Vagina (tissue), 2 donors: Measurements from ENCODE around the gene RAB8B. TPM values are rescaled to one million over a fixed set of nuclear protein-coding genes. Genes with fewer than 3 reads are reported as not detected.

Experiments used
- DNase-seq, 2 donors: peaks; one replicate each; pipeline ENCODE4 v3.0.0-alpha.2; 2017; ENCODE audit errors: extremely low spot score in 2 of 2
- H3K27ac ChIP-seq: fragments of 200-600 bp; sonication (generic); one replicate; pipeline ENCODE4 v1.5.1; 2019
- H3K27me3 ChIP-seq: fragments of 200-600 bp; sonication (generic); one replicate; pipeline ENCODE4 v1.5.1; 2019
- H3K36me3 ChIP-seq, 2 donors: fragments of 200-600 bp; sonication (generic); one replicate each; pipeline ENCODE4 v1.5.1; 2017 to 2019
- H3K4me1 ChIP-seq: fragments of 200-600 bp; sonication (generic); one replicate; pipeline ENCODE4 v1.5.1; 2019
- H3K4me3 ChIP-seq, 2 donors: fragments of 200-600 bp; sonication (generic); 1 replicate in 1 of 2; 2 replicates in 1 of 2; pipeline ENCODE4 v1.5.1; 2016 to 2019
- H3K9me3 ChIP-seq: fragments of 200-600 bp; sonication (generic); one replicate; pipeline ENCODE4 v1.5.1; 2019
- CTCF ChIP-seq, 3 experiments: fragments of 450-650 bp in 2 of 3; fragments of 200-600 bp in 1 of 3; sonication (generic) in 1 of 3; IDR thresholded peaks; one replicate each; pipeline ENCODE4 v1.5.1; 2017 to 2019; ENCODE audit warnings: antibody characterized with exemption in 3 of 3, mild to moderate bottlenecking in 2 of 3, moderate library complexity in 2 of 3
- POLR2A ChIP-seq, 2 donors: fragments of 450-650 bp; IDR thresholded peaks; one replicate each; pipeline ENCODE4 v1.6.1; 2017; ENCODE audit warnings: antibody characterized with exemption in 2 of 2, mild to moderate bottlenecking in 2 of 2, moderate library complexity in 2 of 2
- POLR2AphosphoS5 ChIP-seq, 2 donors: sonication (generic); formaldehyde crosslinking; IDR thresholded peaks; one replicate each; pipeline ENCODE4 v1.9.0; 2017; ENCODE audit warnings: antibody characterized with exemption in 2 of 2, mild to moderate bottlenecking in 2 of 2, low read depth in 1 of 2; ENCODE audit not compliant: insufficient read depth in 1 of 2
- intact Hi-C: fragments of 100-400 bp; cut with DNase I; formaldehyde crosslinking; loops from one replicate; pipeline ENCODE4 v1.15.1; 2023
- total RNA-seq: library from RNA; depleted of rRNA; stranded (reverse); fragments of >200 nt; gene quantifications from one replicate; pipeline ENCODE4 v1.2.3, GENCODE V29; 2016

The RAB8B gene
- total RNA-seq, 1 donor from 2014 or later, result 29.5 TPM

GRCh38 chr15:63305260-63305659, 115.9 kb downstream of the RAB8B start:
- no peaks in the 10 kb centered on the region for H3K27me3 ChIP-seq
- no peak for DNase-seq
- H3K9me3 ChIP-seq, result no peaks in the 10 kb centered on the region
- peaks cover 0 to 12% of the 10 kb centered on the region in 2 donors for H3K36me3 ChIP-seq
- H3K27ac ChIP-seq, result no peak overlapping the region
- H3K4me1 ChIP-seq, result no peaks in the 10 kb centered on the region
- no peak overlapping the region for H3K4me3 ChIP-seq
- TF ChIP-seq POLR2AphosphoS5 (IDR thresholded peaks at IDR 0.05; ENCODE audit: insufficient read depth in 1 of 2, low read depth in 1 of 2) (no peak), CTCF (IDR thresholded peaks at IDR 0.05) (no peak), POLR2A (IDR thresholded peaks at IDR 0.05) (no peak)
- intact Hi-C loops, result no loop called here

DNA sequence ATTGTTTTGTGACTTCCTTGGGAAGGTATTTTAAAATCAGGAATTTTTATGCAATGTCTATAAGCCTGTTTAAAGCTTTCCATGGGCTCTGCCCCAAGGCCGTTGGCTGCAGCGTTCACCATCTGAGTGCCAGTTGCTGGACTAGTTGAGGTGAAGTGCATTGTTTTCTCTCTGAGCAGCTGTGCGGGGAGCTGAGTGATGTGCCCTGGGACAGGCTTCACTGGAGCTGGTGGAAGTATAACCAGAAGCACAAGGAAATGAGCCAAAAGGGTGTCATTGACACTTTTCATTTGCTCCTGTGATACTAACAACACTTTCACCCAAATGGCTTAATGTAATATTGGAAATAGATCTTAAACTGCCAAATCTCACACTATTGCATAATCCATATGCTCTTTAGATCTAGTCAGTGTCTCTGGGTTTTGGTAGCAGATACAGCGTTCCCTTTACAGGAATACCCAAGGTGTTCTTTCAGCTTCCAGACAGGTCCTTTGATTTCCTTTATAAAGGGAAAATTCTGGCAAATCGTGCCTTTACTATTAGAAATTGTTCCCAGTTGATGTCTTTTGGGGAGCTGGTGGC, 117.2 kb downstream of the RAB8B start:
- intact Hi-C loops, result no loop called here
- no peaks in the 10 kb centered on the region for H3K9me3 ChIP-seq
- H3K36me3 ChIP-seq, result peaks cover 0 to 12% of the 10 kb centered on the region in 2 donors
- no peaks in the 10 kb centered on the region for H3K27me3 ChIP-seq
- no peak overlapping the region for H3K27ac ChIP-seq
- no peak for TF ChIP-seq CTCF (IDR thresholded peaks at IDR 0.05)
- TF ChIP-seq POLR2AphosphoS5 (IDR thresholded peaks at IDR 0.05; ENCODE audit: insufficient read depth in 1 of 2, low read depth in 1 of 2), result no peak
- no peak for TF ChIP-seq POLR2A (IDR thresholded peaks at IDR 0.05)
- H3K4me1 ChIP-seq, result no peaks in the 10 kb centered on the region
- DNase-seq, result no peak
- no peak overlapping the region for H3K4me3 ChIP-seq

DNA sequence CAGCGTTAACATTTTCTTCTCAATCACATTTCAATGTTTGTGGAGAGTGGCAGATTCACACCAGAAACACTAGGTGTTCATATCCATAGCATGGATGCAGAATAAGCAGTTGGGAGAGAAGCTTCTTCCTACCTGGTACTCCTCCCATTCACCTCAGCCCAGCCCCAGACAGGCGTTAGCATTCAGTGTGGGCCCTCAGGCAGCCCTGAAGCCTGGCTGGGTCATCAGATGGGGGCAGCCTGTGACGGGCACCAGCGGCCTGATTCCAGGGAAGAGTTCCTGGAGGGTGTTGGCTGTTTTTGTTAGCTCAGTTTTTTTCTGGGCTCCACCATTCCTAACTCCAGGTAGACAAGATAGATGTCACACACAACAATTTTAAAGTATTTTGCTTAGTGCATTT, 119.1 kb downstream of the RAB8B start:
- TF ChIP-seq POLR2AphosphoS5 (IDR thresholded peaks at IDR 0.05; ENCODE audit: insufficient read depth in 1 of 2, low read depth in 1 of 2) (no peak), POLR2A (IDR thresholded peaks at IDR 0.05) (no peak), CTCF (IDR thresholded peaks at IDR 0.05) (no peak)
- intact Hi-C loops, result no loop called here
- H3K27ac ChIP-seq, result no peak overlapping the region

DNA sequence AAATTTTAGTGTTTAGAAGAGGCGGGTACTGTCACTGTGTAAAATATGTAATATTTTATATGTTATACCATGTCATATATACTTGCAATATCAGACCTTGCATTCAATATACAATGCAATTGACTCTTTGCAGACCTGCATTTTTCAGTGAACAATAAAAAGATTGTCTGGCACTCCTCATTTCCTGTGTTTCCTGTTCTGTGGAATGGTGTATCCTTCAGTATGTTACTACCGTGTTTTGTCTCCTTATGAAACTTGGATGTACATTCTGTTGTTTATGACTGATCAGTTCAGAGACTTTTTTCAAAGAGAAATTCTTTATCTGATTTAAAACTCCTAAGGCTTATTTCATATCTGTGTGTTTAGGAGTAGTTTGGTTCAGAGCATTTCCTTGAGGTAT, 119.5 kb downstream of the RAB8B start:
- Histone ChIP-seq H3K4me3 (no peak overlapping the region), H3K9me3 (no peaks in the 10 kb centered on the region), H3K4me1 (no peaks in the 10 kb centered on the region), H3K27me3 (no peaks in the 10 kb centered on the region), H3K36me3 (peaks cover 0 to 12% of the 10 kb centered on the region in 2 donors), H3K27ac (no peak overlapping the region)
- no peak for DNase-seq
- intact Hi-C loops, result no loop called here
- TF ChIP-seq POLR2A (IDR thresholded peaks at IDR 0.05) (no peak), CTCF (IDR thresholded peaks at IDR 0.05) (no peak), POLR2AphosphoS5 (IDR thresholded peaks at IDR 0.05; ENCODE audit: insufficient read depth in 1 of 2, low read depth in 1 of 2) (no peak)

More for the DNA sequence above, 119.1 kb downstream of the RAB8B start:
- DNase-seq, result no peak
- H3K36me3 ChIP-seq, result peaks cover 0 to 12% of the 10 kb centered on the region in 2 donors
- no peaks in the 10 kb centered on the region for H3K27me3 ChIP-seq
- H3K9me3 ChIP-seq, result no peaks in the 10 kb centered on the region
- H3K4me1 ChIP-seq, result no peaks in the 10 kb centered on the region
- H3K4me3 ChIP-seq, result no peak overlapping the region

DNA sequence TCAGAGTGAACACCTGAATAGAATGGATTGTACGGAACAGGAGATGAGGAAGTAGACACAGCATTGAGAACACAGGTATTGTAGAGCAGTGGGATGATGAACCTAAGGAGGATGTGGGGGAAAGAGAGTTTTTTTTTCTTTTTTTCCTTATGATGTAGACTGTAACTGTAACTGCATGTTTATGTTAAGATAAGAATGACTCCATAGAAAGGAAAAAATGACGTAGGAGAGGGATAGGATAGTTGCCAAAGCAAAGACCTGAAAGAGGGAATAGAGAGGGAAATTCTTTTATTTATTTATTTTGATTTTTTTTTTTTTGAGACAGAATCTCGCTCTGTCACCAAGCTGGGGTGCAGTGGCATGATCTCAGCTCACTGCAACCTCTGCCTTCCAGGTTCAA, 121.2 kb downstream of the RAB8B start:
- intact Hi-C loops, result no loop called here
- Histone ChIP-seq H3K9me3 (no peaks in the 10 kb centered on the region), H3K4me1 (no peaks in the 10 kb centered on the region), H3K27me3 (no peaks in the 10 kb centered on the region), H3K4me3 (no peak overlapping the region), H3K27ac (no peak overlapping the region), H3K36me3 (peaks cover 0 to 10% of the 10 kb centered on the region in 2 donors)
- TF ChIP-seq POLR2AphosphoS5 (IDR thresholded peaks at IDR 0.05; ENCODE audit: insufficient read depth in 1 of 2, low read depth in 1 of 2), result no peak
- TF ChIP-seq CTCF (IDR thresholded peaks at IDR 0.05), result no peak
- no peak for TF ChIP-seq POLR2A (IDR thresholded peaks at IDR 0.05)
- no peak for DNase-seq
